Fibroblast of pulmonary artery (primary cell): Measurements from ENCODE around the gene ROBO1.

Source experiments
- DNase-seq: peaks from one replicate; pipeline ENCODE4 v3.0.0-alpha.2; 2010; ENCODE audit warnings: low read depth
- H3K4me3 ChIP-seq: replicated peaks from 2 replicates; pipeline ENCODE4 v1.5.1; 2011; ENCODE audit warnings: low read depth, mild to moderate bottlenecking, control low read depth, low read length, moderate library complexity
- TF ChIP-seq, protein P1 (sequence below): IDR thresholded peaks from 2 replicates; pipeline ENCODE4 v1.5.1; 2011; ENCODE audit warnings: mild to moderate bottlenecking, control low read depth, low read length, inconsistent platforms; ENCODE audit errors: missing control alignments

Gene ROBO1

DNA sequence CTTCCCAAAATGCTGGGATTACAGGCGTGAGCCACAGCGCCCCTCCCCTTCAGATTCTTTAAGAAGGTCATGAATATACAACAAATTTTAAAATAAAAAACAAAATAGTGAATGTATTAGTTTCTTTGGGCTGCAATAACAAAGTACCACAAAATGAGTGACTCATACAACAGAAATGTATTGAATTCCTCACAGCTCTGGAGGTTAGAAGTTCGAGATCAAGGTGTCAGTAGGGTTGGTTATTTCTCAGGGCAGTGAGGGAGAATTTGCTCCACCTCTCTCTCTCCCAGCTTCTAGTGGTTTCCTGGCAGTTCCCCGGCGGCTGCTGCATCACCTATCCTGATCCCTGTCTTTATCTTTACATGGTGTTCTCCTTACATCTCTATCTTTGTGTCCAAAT lies 804.0 kb downstream of the ROBO1 start:
- H3K4me3 ChIP-seq = no peak overlapping the region
- no peak for DNase-seq
- TF ChIP-seq, protein P1, sequence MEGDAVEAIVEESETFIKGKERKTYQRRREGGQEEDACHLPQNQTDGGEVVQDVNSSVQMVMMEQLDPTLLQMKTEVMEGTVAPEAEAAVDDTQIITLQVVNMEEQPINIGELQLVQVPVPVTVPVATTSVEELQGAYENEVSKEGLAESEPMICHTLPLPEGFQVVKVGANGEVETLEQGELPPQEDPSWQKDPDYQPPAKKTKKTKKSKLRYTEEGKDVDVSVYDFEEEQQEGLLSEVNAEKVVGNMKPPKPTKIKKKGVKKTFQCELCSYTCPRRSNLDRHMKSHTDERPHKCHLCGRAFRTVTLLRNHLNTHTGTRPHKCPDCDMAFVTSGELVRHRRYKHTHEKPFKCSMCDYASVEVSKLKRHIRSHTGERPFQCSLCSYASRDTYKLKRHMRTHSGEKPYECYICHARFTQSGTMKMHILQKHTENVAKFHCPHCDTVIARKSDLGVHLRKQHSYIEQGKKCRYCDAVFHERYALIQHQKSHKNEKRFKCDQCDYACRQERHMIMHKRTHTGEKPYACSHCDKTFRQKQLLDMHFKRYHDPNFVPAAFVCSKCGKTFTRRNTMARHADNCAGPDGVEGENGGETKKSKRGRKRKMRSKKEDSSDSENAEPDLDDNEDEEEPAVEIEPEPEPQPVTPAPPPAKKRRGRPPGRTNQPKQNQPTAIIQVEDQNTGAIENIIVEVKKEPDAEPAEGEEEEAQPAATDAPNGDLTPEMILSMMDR = no peak

DNA sequence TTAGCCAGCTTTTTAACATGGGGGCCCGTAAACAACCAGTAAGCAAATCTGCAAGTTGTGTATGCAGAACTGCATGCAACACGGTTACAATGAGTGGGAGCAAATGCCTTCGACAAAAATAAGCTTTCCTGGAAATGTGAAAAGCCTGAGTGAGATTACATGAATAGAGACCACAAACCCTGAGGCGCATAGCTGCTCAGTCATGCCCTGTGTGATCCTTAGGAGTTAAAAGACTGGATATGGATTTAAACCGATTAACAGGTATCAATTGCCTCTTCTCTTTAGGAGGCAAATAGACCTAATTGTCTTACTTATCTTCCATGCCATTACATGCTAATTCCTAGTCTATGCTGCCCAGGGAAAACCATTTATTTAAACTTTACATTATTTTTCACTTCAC lies 810.3 kb downstream of the ROBO1 start:
- no peak overlapping the region for H3K4me3 ChIP-seq
- TF ChIP-seq, protein P1 = no peak
- no peak for DNase-seq

DNA sequence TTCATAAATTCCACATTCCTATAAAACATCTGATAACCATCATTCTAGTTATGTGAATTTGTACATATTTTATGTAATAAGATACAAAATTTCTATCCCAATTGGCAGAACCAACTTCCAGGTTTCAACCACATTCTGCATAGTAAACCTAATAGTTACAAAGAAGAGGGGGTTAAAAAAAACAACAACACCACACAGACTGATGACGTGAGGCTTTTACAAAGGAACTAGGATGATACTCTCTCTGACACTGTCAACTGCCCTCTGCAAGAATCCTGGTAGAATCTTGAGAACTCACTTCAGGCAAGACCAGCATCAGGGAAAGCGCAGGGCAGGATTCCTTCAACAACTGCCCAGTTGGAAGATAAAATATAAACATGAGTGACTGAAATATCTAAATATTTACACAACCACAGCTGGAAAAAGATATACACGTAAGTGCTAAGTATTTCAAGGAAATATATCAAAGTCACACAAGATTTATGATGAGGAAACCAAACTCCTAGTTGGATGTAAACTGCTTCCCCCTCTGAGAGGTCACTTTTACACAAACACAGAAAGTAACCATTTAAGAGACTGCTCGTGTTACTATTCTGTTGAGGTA lies 816.4 kb downstream of the ROBO1 start:
- no peak for DNase-seq
- TF ChIP-seq, protein P1 = no peak
- no peak overlapping the region for H3K4me3 ChIP-seq

DNA sequence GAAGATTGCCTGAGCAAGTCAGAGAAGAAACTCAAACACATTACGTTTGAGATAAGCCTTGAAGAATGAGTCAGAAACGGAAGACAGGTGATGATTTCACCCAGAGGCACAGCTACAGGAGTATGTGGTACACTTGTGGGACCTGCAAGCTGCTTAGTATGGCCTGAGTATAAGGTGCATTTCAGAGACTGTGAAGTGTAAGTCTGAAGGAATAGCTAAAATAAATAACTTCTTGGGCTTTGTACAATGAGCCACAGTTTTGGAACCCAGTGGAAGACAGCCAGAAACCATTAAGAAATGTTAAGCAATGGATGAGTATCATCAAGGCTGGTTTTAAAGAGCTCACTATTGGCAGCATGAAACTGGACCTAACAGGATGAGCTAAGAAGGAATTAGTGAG lies 826.2 kb downstream of the ROBO1 start:
- peak; percentile 63 for DNase-seq
- TF ChIP-seq, protein P1 = no peak
- H3K4me3 ChIP-seq = no peak overlapping the region

DNA sequence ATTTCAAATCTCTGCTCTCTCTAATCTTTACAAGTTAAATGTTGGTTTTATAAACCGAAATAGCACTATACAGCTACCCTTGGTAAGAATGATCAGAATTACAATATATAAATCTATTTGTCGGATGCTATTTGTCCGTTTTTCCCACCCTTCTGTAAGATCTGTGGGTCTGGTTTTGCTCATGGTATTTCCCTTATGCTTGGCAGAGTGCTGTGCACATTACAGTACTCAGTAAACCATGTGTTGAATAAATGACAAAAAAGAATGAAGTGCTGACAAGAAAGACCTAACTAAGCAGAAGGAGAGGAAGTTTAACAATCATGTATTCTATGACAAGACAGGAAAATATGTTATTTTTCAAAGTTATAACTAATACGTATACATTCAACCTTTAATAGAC lies 827.2 kb downstream of the ROBO1 start:
- H3K4me3 ChIP-seq = no peak overlapping the region
- TF ChIP-seq, protein P1 = no peak
- DNase-seq = no peak

DNA sequence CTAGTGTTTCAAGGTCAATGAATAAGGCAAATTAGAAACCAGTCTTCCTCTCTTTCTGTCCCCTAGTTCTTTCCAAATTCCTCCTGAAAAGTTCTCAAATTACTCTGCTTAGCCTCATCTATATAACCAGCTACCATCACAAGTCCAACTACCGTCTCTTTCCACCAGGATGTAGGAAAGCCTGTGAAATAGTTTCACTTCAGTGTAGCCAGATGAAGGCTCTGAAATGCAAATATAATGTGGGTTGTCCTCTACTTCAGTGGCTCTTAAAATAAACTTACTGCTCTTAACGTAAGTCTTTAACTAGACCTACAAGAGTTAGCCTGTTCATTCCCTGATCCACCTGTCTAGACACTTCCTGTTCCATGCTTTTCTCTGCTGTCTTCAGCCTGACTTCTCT lies 827.7 kb downstream of the ROBO1 start:
- no peak overlapping the region for H3K4me3 ChIP-seq
- TF ChIP-seq, protein P1 = no peak
- no peak for DNase-seq

DNA sequence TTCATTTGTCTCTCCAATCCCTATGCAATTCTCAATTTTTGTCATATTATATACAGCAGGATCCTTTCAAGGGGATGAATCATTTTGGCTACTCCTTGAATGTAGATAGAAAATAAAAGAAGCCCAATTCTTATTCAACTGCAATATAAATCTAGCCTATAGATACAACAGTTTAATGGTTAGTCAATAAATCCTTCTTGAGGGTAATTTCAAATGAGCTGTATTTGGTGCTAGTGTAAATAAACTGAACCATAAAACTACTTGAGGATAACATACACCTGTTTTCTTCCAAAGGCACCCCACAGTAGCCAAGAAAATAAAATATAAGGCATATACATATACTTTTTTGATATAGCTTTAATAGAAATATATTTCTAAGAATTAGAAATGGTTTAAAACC lies 830.3 kb downstream of the ROBO1 start:
- no peak overlapping the region for H3K4me3 ChIP-seq
- DNase-seq = no peak
- TF ChIP-seq, protein P1 = no peak
